HepG2 (cell line): ENCODE results near the gene FDXR. TPM values are rescaled to one million over a fixed set of nuclear protein-coding genes. Genes with fewer than 3 reads are reported as not detected.

Source experiments
- ATAC-seq: fragments of 200-7000 bp; cut with Tn5 transposase; 3 replicates; pipeline ENCODE4 v1.9.1; 2020; ENCODE audit warnings: mild to moderate bottlenecking, moderate library complexity
- BruUV-seq: library from RNA; stranded (reverse); fragments of 400-500 nt; replicated peaks from 2 replicates; lab custom pipeline; 2021; lab: Mats Ljungman, UMichigan
- CTCF ChIA-PET: fragments of 300-600 bp; formaldehyde crosslinking; extraction: SDS; loops from one replicate; lab custom pipeline; 2021; ENCODE audit warnings: low total read pairs, inconsistent platforms, low intra/inter-chr PET ratio; lab: Yijun Ruan, JAX
- POLR2A ChIA-PET: fragments of 350-600 bp; sonication (Branson Sonifier 250); formaldehyde crosslinking; loops from one replicate; lab custom pipeline; 2020; ENCODE audit warnings: antibody characterized with exemption, inconsistent platforms; lab: Yijun Ruan, JAX
- DNase-seq: peaks from one replicate; pipeline ENCODE4 v3.0.0-alpha.2; 2015; ENCODE audit warnings: low spot score
- FAIRE-seq: peaks from 3 replicates; lab custom pipeline; 2011; peaks lifted over from hg19 to GRCh38; lab: Jason Lieb, UNC
- H2AFZ ChIP-seq: one replicate; pipeline ENCODE4 v1.6.1; 2011; ENCODE audit warnings: low read length, inconsistent platforms
- H3K27ac ChIP-seq: fragments of 300-600 bp; 3 replicates; pipeline ENCODE4 v1.8.0; 2011; ENCODE audit warnings: mixed run types, mild to moderate bottlenecking, mixed read lengths, low read length, inconsistent platforms; ENCODE audit not compliant: insufficient read depth; ENCODE audit errors: extremely low read length
- H3K27me3 ChIP-seq, 2 experiments: fragments of 200-600 bp in 1 of 2; 2 replicates in 1 of 2; 3 replicates in 1 of 2; pipeline versions ENCODE4 v1.6.0 to v1.8.0; 2011; ENCODE audit warnings: low read length in 2 of 2, mild to moderate bottlenecking in 2 of 2, moderate library complexity in 2 of 2, inconsistent platforms in 1 of 2; ENCODE audit not compliant: insufficient read depth in 2 of 2, control insufficient read depth in 1 of 2
- H3K36me3 ChIP-seq, 2 experiments: fragments of 200-600 bp in 1 of 2; replicated peaks in 1 of 2; 2 replicates in 1 of 2; 3 replicates in 1 of 2; pipeline versions ENCODE4 v1.5.1 to v1.8.0; 2011; ENCODE audit warnings: low read length in 2 of 2, inconsistent platforms in 1 of 2; ENCODE audit not compliant: insufficient read depth in 2 of 2, control insufficient read depth in 1 of 2
- H3K4me1 ChIP-seq: 2 replicates; pipeline ENCODE4 v1.5.1; 2012; ENCODE audit warnings: low read length, inconsistent platforms; ENCODE audit not compliant: insufficient read depth
- H3K4me2 ChIP-seq: 2 replicates; pipeline ENCODE4 v1.6.0; 2011; ENCODE audit warnings: low read depth, low read length, inconsistent platforms
- H3K4me3 ChIP-seq, 3 experiments: fragments of 200-600 bp in 1 of 3; sonication (generic), shearing (Covaris generic) in 1 of 3; replicated peaks in 1 of 3; 2 replicates each; pipeline ENCODE4 v1.5.1; 2011 to 2016; ENCODE audit warnings: low read length in 3 of 3, inconsistent platforms in 2 of 3, low read depth in 2 of 3, mild to moderate bottlenecking in 2 of 3, control low read depth in 1 of 3, mixed read lengths in 1 of 3; ENCODE audit not compliant: insufficient read depth in 1 of 3
- H3K79me2 ChIP-seq: one replicate; pipeline ENCODE4 v1.6.1; 2011; ENCODE audit warnings: low read length, inconsistent platforms; ENCODE audit not compliant: insufficient read depth
- H3K9ac ChIP-seq: 2 replicates; pipeline ENCODE4 v1.6.0; 2011; ENCODE audit warnings: mild to moderate bottlenecking, low read depth, low read length, inconsistent platforms; ENCODE audit not compliant: insufficient read depth
- H3K9me3 ChIP-seq: 2 replicates; pipeline ENCODE4 v1.5.1; 2012; ENCODE audit warnings: mild to moderate bottlenecking, low read length
- H4K20me1 ChIP-seq: 2 replicates; pipeline ENCODE4 v1.6.0; 2011; ENCODE audit warnings: inconsistent platforms, mild to moderate bottlenecking, low read length, moderate library complexity; ENCODE audit not compliant: insufficient read depth
- CREBL2 ChIP-seq: sonication (generic); formaldehyde crosslinking; IDR thresholded peaks from 2 replicates; pipeline ENCODE4 v1.8.1; 2023; ENCODE audit warnings: missing genetic modification reagents, mild to moderate bottlenecking, borderline replicate concordance
- E2F5 ChIP-seq: sonication (generic); formaldehyde crosslinking; conservative IDR thresholded peaks from 2 replicates; pipeline ENCODE4 v1.4.0; 2020; ENCODE audit warnings: missing genetic modification reagents
- IRF2 ChIP-seq: IDR thresholded peaks from 2 replicates; pipeline ENCODE4 v1.6.1; 2018; ENCODE audit warnings: missing genetic modification reagents, missing compliant biosample characterization
- MIER2 ChIP-seq: IDR thresholded peaks from 2 replicates; pipeline ENCODE4 v1.6.1; 2016; ENCODE audit warnings: missing biosample characterization, missing genetic modification reagents
- MYPOP ChIP-seq: sonication (generic); formaldehyde crosslinking; IDR thresholded peaks from 2 replicates; pipeline ENCODE4 v1.8.1; 2023; ENCODE audit warnings: mild to moderate bottlenecking, moderate library complexity, missing genetic modification reagents
- NFYB ChIP-seq: sonication (generic); formaldehyde crosslinking; IDR thresholded peaks from 2 replicates; pipeline ENCODE4 v1.4.0; 2020; ENCODE audit warnings: missing genetic modification reagents
- NFYC ChIP-seq: IDR thresholded peaks from 2 replicates; pipeline ENCODE4 v1.6.1; 2016; ENCODE audit warnings: missing genetic modification reagents, missing compliant biosample characterization
- ZNF335 ChIP-seq: sonication (generic); formaldehyde crosslinking; IDR thresholded peaks from 2 replicates; pipeline ENCODE4 v1.4.0; 2020; ENCODE audit warnings: missing genetic modification reagents
- ZNF746 ChIP-seq: sonication (generic); formaldehyde crosslinking; IDR thresholded peaks from 2 replicates; pipeline ENCODE4 v1.8.0; 2022; ENCODE audit warnings: mild to moderate bottlenecking, missing genetic modification reagents
- ZNF784 ChIP-seq: sonication (generic); formaldehyde crosslinking; IDR thresholded peaks from 2 replicates; pipeline ENCODE4 v1.5.1; 2020; ENCODE audit warnings: missing genetic modification reagents, mild to moderate bottlenecking, borderline replicate concordance
- WGBS: methylation state at CpG from one replicate; pipeline ENCODE4 v1.1.6; 2017; ENCODE audit warnings: low lambda C conversion rate; 5-methylcytosine and 5-hydroxymethylcytosine counted together
- in situ Hi-C: cut with HindIII; loops from 2 replicates; pipeline ENCODE4 v1.10.0; 2017; ENCODE audit warnings: low pct_unique_long_range_greater_than_20kb; ENCODE audit not compliant: extremely low pct_ligation_motif_present
- intact Hi-C: fragments of 100-400 bp; cut with micrococcal nuclease; formaldehyde crosslinking; loops from one replicate; pipeline ENCODE4 v1.10.0; 2022; ENCODE audit not compliant: unreplicated experiment
- polyA plus RNA-seq, 8 experiments: library from polyadenylated mRNA; depleted of rRNA in 3 of 8; stranded (reverse) in 7 of 8; unstranded in 1 of 8; fragments of >200 nt; fragmentation: Illumina TruSeq in 4 of 8; extraction: Trizol in 4 of 8; gene quantifications; 2 replicates each; pipeline versions ENCODE4 v1.2.1 to v1.2.3, GENCODE V29; 2011 to 2016; ENCODE audit warnings: low read depth in 4 of 8, missing spikeins in 1 of 8, mixed read lengths in 1 of 8; ENCODE audit not compliant: insufficient read depth in 1 of 8
- total RNA-seq, 5 experiments: library from RNA; depleted of rRNA; stranded (reverse); fragments of >200 nt; fragmentation: Illumina TruSeq; extraction: Trizol; gene quantifications; 2 replicates each; pipeline ENCODE4 v1.2.3, GENCODE V29; 2016; ENCODE audit warnings: low read depth in 1 of 5

The FDXR gene
- total and polyA plus RNA-seq, 2 of the 13 experiments (the other 11 are each of a cell fraction or from before 2014, with no cell fraction given) = 23.4 to 116 TPM

- no peaks in the 10 kb centered on the region for H3K9me3 ChIP-seq
- H3K4me1 ChIP-seq = peaks cover 83% of the 10 kb centered on the region
- in situ Hi-C loops (no loop called here), intact Hi-C loops (no loop called here)
- TSS peak; percentile 100 for BruUV-seq
- peaks cover 11% of the 10 kb centered on the region for H3K79me2 ChIP-seq
- ChIA-PET POLR2A (interaction anchor here (0.8 to 3.2 kb wide), 26 partner anchors 8 to 520 kb away, joined by 3 to 60 read pairs (median 8); partner anchors contain the start of genes MRPL58, NAT9 and RAB37), CTCF (no interaction called here)
- no peak overlapping the region for H2AFZ ChIP-seq
- peak overlapping the region; percentile 70 to 85 (median 79) for H3K4me3 ChIP-seq
- peak overlapping the region; percentile 70 for H3K27ac ChIP-seq
- WGBS = 55% methylated on average over 6 of the region's 6 CpGs
- 0 out of 3 replicates have a peak, but pooled peaks have one; percentile 4 for ATAC-seq
- peak overlapping the region; percentile 72 for H3K9ac ChIP-seq
- H4K20me1 ChIP-seq = no peaks in the 10 kb centered on the region
- TF ChIP-seq CREBL2 (CRISPR knock-in tag) = 0 out of 2 replicates have a peak, but pooled peaks have one; percentile 14
- peak; percentile 49; the same call in 1 of the 2 replicates for TF ChIP-seq NFYB
- TF ChIP-seq E2F5 (CRISPR knock-in tag) = no peak
- TF ChIP-seq MIER2 = no peak
- peak; percentile 24; the same call in 1 of the 2 replicates for TF ChIP-seq ZNF784 (CRISPR knock-in tag)
- TF ChIP-seq MYPOP (CRISPR knock-in tag) = no peak
- TF ChIP-seq ZNF335 (CRISPR knock-in tag) = 0 out of 2 replicates have a peak, but pooled peaks have one; percentile 1
- TF ChIP-seq NFYC (CRISPR knock-in tag) = peak; percentile 58
- 0 out of 2 replicates have a peak, but pooled peaks have one; percentile 8 for TF ChIP-seq IRF2 (CRISPR knock-in tag)
- TF ChIP-seq ZNF746 (CRISPR knock-in tag) = 0 out of 2 replicates have a peak, but pooled peaks have one; percentile 1
- peak; percentile 84 for FAIRE-seq
- H3K4me2 ChIP-seq = peak overlapping the region; percentile 85
- peak; percentile 54 for DNase-seq
- peaks cover 0 to 1% of the 10 kb centered on the region in 2 experiments; a peak in 1 of 5 replicates for H3K36me3 ChIP-seq
- peaks cover 0 to 15% of the 10 kb centered on the region in 2 experiments; a peak in 4 of 5 replicates for H3K27me3 ChIP-seq
These were observed 1.2 kb upstream of the FDXR start for GRCh38 chr17:74873874-74874614.
